Measurements from ENCODE around the gene YAP1.

DNA sequence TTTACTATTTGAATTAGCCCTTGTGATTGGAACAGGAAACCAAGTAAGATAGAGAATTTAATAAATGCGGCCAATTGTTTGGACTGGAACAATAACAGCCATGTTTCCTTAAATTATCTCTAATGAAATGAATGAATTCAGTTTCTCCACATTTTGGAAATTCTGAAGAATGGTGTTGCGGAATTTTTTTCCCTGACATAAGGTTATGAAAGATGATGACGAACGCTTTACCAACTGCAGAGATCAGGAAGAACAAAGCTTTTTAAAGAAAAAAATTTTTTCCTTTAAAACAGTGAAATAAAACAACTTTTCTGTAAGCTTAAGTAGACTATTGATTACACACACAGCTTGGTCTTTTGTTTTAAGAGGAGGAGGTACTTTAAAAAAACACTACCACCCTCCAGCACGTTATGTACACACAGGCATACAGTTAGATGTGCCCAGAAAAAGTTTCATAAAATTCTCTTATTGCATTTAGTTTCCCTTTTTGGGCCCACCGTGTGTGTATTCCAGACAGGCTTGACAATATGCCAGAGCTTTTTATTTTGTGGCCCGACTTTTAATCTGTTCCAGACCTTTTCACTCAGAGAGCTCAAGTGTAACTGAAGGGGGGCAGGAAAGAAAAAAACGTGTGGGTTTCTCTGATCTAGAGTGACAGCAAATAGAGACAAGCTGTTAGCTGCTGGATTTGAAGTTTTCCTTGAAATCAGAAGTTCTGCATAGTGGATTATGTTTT is 77.3 kb downstream of the YAP1 start:
- TF ChIP-seq, protein P1, sequence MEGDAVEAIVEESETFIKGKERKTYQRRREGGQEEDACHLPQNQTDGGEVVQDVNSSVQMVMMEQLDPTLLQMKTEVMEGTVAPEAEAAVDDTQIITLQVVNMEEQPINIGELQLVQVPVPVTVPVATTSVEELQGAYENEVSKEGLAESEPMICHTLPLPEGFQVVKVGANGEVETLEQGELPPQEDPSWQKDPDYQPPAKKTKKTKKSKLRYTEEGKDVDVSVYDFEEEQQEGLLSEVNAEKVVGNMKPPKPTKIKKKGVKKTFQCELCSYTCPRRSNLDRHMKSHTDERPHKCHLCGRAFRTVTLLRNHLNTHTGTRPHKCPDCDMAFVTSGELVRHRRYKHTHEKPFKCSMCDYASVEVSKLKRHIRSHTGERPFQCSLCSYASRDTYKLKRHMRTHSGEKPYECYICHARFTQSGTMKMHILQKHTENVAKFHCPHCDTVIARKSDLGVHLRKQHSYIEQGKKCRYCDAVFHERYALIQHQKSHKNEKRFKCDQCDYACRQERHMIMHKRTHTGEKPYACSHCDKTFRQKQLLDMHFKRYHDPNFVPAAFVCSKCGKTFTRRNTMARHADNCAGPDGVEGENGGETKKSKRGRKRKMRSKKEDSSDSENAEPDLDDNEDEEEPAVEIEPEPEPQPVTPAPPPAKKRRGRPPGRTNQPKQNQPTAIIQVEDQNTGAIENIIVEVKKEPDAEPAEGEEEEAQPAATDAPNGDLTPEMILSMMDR (IDR thresholded peaks at IDR 0.05) = no peak
- no peak for TF ChIP-seq POLR2A (IDR thresholded peaks at IDR 0.05)

Data from body of pancreas (tissue), 4 donors.